MM.1S (cell line): Measurements from ENCODE around the gene OSBPL8.

Source experiments
- EZH2 ChIP-seq: fragments of 300-600 bp; sonication (generic); optimal IDR thresholded peaks from 2 replicates; pipeline ENCODE3; 2017; ENCODE audit warnings: low read depth, mild to moderate bottlenecking, antibody characterized with exemption, low read length, mixed read lengths
- EZH2phosphoT487 ChIP-seq: fragments of 300-600 bp; sonication (generic); IDR thresholded peaks from 2 replicates; pipeline ENCODE4 v1.6.1; 2018; ENCODE audit warnings: antibody characterized with exemption, low read length
- TF ChIP-seq, protein P1 (sequence below): fragments of 300-600 bp; sonication (generic); IDR thresholded peaks from 2 replicates; pipeline ENCODE4 v1.5.1; 2016; ENCODE audit warnings: antibody characterized with exemption, low read length, mixed read lengths

GRCh38 chr12:76543813-76544347 is 15.7 kb downstream of the OSBPL8 start:
- TF ChIP-seq, protein P1, sequence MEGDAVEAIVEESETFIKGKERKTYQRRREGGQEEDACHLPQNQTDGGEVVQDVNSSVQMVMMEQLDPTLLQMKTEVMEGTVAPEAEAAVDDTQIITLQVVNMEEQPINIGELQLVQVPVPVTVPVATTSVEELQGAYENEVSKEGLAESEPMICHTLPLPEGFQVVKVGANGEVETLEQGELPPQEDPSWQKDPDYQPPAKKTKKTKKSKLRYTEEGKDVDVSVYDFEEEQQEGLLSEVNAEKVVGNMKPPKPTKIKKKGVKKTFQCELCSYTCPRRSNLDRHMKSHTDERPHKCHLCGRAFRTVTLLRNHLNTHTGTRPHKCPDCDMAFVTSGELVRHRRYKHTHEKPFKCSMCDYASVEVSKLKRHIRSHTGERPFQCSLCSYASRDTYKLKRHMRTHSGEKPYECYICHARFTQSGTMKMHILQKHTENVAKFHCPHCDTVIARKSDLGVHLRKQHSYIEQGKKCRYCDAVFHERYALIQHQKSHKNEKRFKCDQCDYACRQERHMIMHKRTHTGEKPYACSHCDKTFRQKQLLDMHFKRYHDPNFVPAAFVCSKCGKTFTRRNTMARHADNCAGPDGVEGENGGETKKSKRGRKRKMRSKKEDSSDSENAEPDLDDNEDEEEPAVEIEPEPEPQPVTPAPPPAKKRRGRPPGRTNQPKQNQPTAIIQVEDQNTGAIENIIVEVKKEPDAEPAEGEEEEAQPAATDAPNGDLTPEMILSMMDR: no peak
- TF ChIP-seq EZH2phosphoT487 (no peak), EZH2 (no peak)
